ENCODE measurements around the gene GIMAP8.

Gene GIMAP8

DNA sequence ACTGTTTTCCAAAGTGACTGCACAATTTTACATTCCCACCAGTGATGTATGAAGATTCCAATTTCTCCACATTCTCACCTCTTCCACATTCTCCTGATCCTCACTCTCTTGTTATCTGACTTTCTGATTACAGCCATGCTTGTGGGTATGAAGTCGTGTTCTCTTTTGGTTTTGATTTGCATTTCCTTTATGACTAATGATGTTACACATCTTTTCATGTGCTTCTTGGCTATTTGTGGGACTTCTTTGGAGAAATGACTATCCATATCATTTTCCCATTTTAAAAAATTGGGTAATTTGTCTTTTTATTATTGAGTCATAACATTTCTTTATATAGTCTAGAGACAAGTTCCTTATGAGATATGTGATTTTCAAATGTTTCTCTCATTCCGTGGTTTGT lies 10.5 kb upstream of the GIMAP8 start:
- WGBS, 2 experiments: 86% methylated on average over 2 of the region's 2 CpGs; no CpG with 5 or more reads in 1 of the 2 experiments
- H3K4me3 ChIP-seq (ENCODE audit: insufficient read depth, low read depth, low read length): no peak overlapping the region

DNA sequence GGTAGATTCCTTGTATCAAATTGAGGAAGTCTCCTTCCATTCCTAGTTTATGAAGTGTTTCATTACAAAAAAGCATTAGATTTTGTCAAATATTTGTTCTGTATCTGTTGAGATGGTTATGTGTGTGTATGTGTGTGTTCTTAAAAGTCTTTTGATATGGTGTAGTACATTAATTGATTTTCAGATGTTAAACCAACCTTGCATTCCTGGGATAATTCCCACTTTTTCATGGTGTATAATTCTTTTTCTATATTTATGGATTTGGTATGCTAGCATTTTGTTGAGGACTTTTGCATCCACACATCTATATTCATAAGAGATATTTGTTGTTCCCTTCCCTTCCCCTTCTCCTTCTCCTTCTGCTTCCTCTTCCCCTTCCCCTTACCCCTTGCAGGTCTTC lies 8.9 kb upstream of the GIMAP8 start:
- Histone ChIP-seq H3K36me3 (ENCODE audit: control insufficient read depth, insufficient read depth, low read length) (no peaks in the 10 kb centered on the region), H3K4me1 (ENCODE audit: control insufficient read depth, insufficient read depth, low read length) (no peaks in the 10 kb centered on the region), H3K4me3 (ENCODE audit: insufficient read depth, low read depth, low read length) (no peak overlapping the region)

More for the DNA sequence above, 10.5 kb upstream of the GIMAP8 start:
- no peak overlapping the region for H3K27ac ChIP-seq (ENCODE audit: insufficient read depth, low read depth, low read length, poor library complexity, severe bottlenecking)
- peaks cover 3% of the 10 kb centered on the region for H3K9me3 ChIP-seq (ENCODE audit: control insufficient read depth, low read length)
- H3K36me3 ChIP-seq (ENCODE audit: control insufficient read depth, insufficient read depth, low read length): no peaks in the 10 kb centered on the region
- H3K4me1 ChIP-seq (ENCODE audit: control insufficient read depth, insufficient read depth, low read length): no peaks in the 10 kb centered on the region
- H3K27me3 ChIP-seq (ENCODE audit: control insufficient read depth, insufficient read depth, low read length, poor library complexity, severe bottlenecking): no peaks in the 10 kb centered on the region

DNA sequence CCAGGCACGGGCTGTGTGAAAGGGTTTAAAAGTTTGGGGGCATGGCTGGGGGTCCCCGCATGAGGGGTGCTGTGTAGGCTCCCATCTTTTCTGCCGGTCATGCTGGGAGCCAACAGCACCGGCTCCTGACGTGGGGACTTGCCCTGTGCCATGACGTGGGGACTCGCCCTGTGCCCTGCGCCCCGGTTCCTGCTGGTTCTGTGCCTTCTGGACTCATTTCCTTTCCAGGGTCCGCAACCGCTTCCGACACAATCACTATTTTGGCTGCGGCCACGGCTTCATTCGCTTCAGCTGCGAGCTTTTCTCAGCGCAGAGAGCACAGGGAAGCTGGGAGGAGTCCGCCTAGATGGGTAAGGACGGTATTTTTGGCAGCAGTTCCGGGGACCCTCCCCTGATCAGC lies 7.6 kb upstream of the GIMAP8 start:
- H3K27ac ChIP-seq (ENCODE audit: insufficient read depth, low read depth, low read length, poor library complexity, severe bottlenecking): no peak overlapping the region
- no peak overlapping the region for H3K4me3 ChIP-seq (ENCODE audit: insufficient read depth, low read depth, low read length)
- peaks cover 3% of the 10 kb centered on the region for H3K9me3 ChIP-seq (ENCODE audit: control insufficient read depth, low read length)
- no peaks in the 10 kb centered on the region for H3K27me3 ChIP-seq (ENCODE audit: control insufficient read depth, insufficient read depth, low read length, poor library complexity, severe bottlenecking)
- H3K4me1 ChIP-seq (ENCODE audit: control insufficient read depth, insufficient read depth, low read length): no peaks in the 10 kb centered on the region
- no peaks in the 10 kb centered on the region for H3K36me3 ChIP-seq (ENCODE audit: control insufficient read depth, insufficient read depth, low read length)
- 96% methylated on average over 20 of the region's 20 CpGs for WGBS, 2 experiments

More for the DNA sequence above, 8.9 kb upstream of the GIMAP8 start:
- H3K9me3 ChIP-seq (ENCODE audit: control insufficient read depth, low read length): peaks cover 3% of the 10 kb centered on the region
- no peak overlapping the region for H3K27ac ChIP-seq (ENCODE audit: insufficient read depth, low read depth, low read length, poor library complexity, severe bottlenecking)
- no peaks in the 10 kb centered on the region for H3K27me3 ChIP-seq (ENCODE audit: control insufficient read depth, insufficient read depth, low read length, poor library complexity, severe bottlenecking)

DNA sequence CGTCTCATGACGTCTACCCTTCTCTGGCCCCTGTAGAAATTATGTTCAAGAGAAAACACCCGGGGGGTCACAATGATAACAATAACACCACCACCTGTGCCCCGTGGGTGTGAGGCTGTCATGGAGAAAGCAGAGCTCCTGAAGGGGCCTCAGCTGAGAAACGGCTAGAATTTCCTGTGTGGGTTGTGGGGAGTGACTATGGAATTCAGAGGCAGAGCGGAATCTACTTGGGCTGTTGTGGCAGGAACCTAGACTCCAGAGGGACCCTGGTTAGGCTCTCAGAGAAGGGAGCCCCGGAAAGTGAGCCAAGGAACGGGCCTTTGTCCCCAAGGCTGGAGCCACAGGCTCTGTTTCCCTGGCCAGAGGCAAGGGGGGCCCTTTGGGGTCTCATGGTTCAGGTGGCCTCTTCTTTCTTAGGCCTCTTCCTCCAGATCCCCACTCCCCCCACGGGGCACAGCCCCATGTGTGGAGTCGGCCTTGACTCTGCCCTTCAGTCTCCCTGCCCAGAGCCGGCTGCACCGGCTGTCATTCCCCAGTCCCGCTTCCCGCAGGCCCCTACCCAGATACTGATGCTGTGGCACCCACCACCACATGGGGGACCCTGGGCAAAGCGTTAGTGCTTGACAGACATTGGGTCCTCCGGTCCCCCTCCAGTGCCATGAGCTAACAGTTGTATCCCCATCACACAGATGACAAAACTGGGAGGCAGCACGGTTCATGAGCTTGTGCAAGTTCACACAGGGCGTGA lies 6.5 kb upstream of the GIMAP8 start:
- H3K36me3 ChIP-seq (ENCODE audit: control insufficient read depth, insufficient read depth, low read length): no peaks in the 10 kb centered on the region
- H3K27me3 ChIP-seq (ENCODE audit: control insufficient read depth, insufficient read depth, low read length, poor library complexity, severe bottlenecking): peaks cover 3% of the 10 kb centered on the region
- no peak overlapping the region for H3K27ac ChIP-seq (ENCODE audit: insufficient read depth, low read depth, low read length, poor library complexity, severe bottlenecking)
- 87% methylated on average over 18 of the region's 18 CpGs for WGBS, 2 experiments
- no peaks in the 10 kb centered on the region for H3K4me1 ChIP-seq (ENCODE audit: control insufficient read depth, insufficient read depth, low read length)
- peaks cover 3% of the 10 kb centered on the region for H3K9me3 ChIP-seq (ENCODE audit: control insufficient read depth, low read length)
- no peak overlapping the region for H3K4me3 ChIP-seq (ENCODE audit: insufficient read depth, low read depth, low read length)

DNA sequence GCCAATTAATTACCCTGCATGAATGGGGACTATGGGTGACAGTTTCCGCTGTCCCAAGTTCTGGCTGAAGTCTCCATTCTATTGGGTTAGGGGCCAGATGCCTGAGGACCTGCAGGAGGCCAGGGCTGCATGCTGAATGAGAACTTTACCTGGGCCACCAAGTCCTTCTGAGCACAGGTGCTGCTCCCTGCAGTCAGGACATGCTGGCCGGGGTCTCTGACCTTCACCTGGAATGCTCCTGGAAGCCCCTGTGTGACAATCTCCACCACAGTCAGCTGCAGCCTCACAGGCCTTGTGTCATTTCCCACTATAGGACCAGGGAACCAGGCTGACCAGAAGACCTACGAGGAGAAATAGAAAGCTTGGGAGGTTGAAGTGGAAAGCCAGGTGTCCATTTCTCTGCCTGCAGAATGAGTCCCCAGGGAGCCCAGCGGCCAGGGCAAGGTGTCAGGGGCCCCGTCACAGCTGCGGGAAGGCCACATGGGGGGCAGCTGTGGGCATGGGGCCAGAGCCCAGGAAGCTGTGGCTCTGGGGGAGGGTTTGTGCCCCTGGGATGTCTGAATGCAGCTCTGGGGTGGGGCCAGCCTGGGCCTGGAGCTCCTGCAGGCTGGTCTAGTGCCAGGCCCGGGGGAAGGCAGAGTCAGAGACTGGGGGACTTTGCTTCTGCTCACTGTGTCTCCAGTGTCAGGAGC lies 5.6 kb upstream of the GIMAP8 start:
- H3K36me3 ChIP-seq (ENCODE audit: control insufficient read depth, insufficient read depth, low read length): no peaks in the 10 kb centered on the region
- H3K27me3 ChIP-seq (ENCODE audit: control insufficient read depth, insufficient read depth, low read length, poor library complexity, severe bottlenecking): peaks cover 3% of the 10 kb centered on the region
- 85 to 87% methylated on average over 7 of the region's 7 CpGs for WGBS, 2 experiments
- H3K4me1 ChIP-seq (ENCODE audit: control insufficient read depth, insufficient read depth, low read length): no peaks in the 10 kb centered on the region
- H3K4me3 ChIP-seq (ENCODE audit: insufficient read depth, low read depth, low read length): no peak overlapping the region
- no peak overlapping the region for H3K27ac ChIP-seq (ENCODE audit: insufficient read depth, low read depth, low read length, poor library complexity, severe bottlenecking)
- H3K9me3 ChIP-seq (ENCODE audit: control insufficient read depth, low read length): peaks cover 3% of the 10 kb centered on the region

DNA sequence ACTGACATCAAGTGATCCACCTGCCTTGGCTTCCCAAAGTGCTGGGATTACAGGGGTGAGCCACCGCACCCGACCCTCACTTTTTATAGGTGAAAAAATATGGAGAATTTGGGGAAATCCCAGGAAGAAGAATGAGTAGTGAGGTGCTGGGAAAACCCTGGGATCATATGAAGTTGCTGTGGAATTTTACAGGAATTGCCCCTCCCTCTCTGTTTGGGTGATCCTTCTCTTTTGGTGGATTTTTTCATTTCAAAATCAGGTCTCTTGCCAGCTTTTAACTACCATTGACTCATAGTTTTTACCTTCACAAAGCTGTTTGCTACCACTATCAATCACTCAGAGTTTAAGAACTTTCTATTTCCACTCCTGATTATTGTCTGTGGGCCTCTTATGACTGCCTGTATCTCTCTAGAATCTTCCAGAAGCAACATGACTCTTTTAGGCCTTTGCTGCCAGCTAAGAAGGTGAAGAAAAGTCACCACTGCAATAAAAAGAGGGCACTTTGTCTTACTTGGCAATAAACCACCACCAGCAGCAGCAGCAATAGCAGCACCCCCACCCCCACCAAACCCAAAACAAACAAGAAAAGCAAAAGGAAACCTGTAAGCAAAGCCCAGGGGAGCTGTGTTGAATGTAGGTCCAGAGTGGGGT lies 4.0 kb upstream of the GIMAP8 start:
- peaks cover 3% of the 10 kb centered on the region for H3K27me3 ChIP-seq (ENCODE audit: control insufficient read depth, insufficient read depth, low read length, poor library complexity, severe bottlenecking)
- no peaks in the 10 kb centered on the region for H3K36me3 ChIP-seq (ENCODE audit: control insufficient read depth, insufficient read depth, low read length)
- no peak overlapping the region for H3K27ac ChIP-seq (ENCODE audit: insufficient read depth, low read depth, low read length, poor library complexity, severe bottlenecking)
- H3K4me1 ChIP-seq (ENCODE audit: control insufficient read depth, insufficient read depth, low read length): no peaks in the 10 kb centered on the region
- H3K4me3 ChIP-seq (ENCODE audit: insufficient read depth, low read depth, low read length): no peak overlapping the region
- 88 to 94% methylated on average over 2 of the region's 2 CpGs for WGBS, 2 experiments
- H3K9me3 ChIP-seq (ENCODE audit: control insufficient read depth, low read length): peaks cover 3% of the 10 kb centered on the region

DNA sequence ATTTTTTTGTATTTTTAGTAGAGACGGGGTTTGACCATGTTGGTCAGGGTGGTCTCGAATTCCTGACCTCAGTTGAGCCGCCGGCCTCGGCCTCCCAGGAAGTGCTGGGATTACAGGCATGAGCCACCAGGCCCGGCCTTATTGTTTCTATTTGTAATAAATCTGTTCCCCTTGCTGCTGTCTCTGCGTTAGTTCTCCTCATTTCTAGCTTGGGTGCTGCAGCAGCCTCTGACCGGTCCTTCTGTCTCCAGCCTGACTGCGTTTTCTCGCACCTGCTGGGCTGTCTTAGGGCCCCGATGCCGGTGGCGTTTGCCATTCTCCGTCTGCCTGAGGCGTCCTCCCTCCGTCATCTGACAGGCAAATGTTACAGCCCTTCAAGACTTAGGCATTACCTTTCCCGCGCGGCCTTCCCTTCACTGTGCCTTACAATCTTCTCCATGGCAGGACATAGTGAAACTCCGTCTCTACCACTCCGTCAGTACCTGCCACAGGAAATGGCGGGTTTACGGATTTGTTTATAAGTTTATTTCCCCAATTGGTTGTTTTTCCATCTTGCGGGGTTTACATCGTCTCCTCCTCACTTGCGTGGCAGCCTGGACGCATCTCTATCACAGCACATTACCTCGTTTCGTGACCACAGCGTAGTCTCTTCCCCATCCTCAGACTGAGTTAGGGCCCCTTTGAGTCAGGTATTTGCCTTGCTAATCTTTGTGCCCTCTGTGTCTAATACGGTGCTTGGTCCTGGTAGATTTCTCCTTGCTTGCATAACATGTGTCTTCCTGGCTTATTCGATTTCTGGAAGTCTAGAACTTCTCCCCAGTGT lies 2.3 kb upstream of the GIMAP8 start:
- no peak overlapping the region for H3K27ac ChIP-seq (ENCODE audit: insufficient read depth, low read depth, low read length, poor library complexity, severe bottlenecking)
- no peaks in the 10 kb centered on the region for H3K36me3 ChIP-seq (ENCODE audit: control insufficient read depth, insufficient read depth, low read length)
- peaks cover 3% of the 10 kb centered on the region for H3K27me3 ChIP-seq (ENCODE audit: control insufficient read depth, insufficient read depth, low read length, poor library complexity, severe bottlenecking)
- WGBS, 2 experiments: 83 to 85% methylated on average over 32 of the region's 32 CpGs
- H3K4me3 ChIP-seq (ENCODE audit: insufficient read depth, low read depth, low read length): no peak overlapping the region
- H3K9me3 ChIP-seq (ENCODE audit: control insufficient read depth, low read length): no peaks in the 10 kb centered on the region
- H3K4me1 ChIP-seq (ENCODE audit: control insufficient read depth, insufficient read depth, low read length): no peaks in the 10 kb centered on the region

DNA sequence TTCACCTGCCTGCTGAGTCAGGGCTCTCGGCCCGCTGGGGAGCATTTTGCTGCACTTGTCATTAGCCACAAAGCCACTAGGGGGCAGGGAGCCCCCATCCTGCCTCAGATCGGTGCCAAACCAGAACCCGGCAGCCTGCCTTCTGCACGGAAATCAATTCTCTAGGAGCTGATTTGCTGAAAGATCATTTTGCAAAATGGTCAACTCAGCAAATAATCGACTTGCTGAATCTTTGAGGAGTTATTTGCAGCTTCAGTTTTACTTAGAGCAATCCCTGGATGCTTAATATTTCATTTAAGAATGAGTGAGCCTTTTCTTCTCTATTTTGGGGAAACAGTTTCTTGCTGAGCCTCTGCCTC lies 1.7 kb upstream of the GIMAP8 start:
- H3K27me3 ChIP-seq (ENCODE audit: control insufficient read depth, insufficient read depth, low read length, poor library complexity, severe bottlenecking): peaks cover 3% of the 10 kb centered on the region
- no peaks in the 10 kb centered on the region for H3K36me3 ChIP-seq (ENCODE audit: control insufficient read depth, insufficient read depth, low read length)
- no peak overlapping the region for H3K27ac ChIP-seq (ENCODE audit: insufficient read depth, low read depth, low read length, poor library complexity, severe bottlenecking)
- H3K4me1 ChIP-seq (ENCODE audit: control insufficient read depth, insufficient read depth, low read length): no peaks in the 10 kb centered on the region
- H3K9me3 ChIP-seq (ENCODE audit: control insufficient read depth, low read length): no peaks in the 10 kb centered on the region
- no peak overlapping the region for H3K4me3 ChIP-seq (ENCODE audit: insufficient read depth, low read depth, low read length)
- WGBS, 2 experiments: 7% methylated on average over 6 of the region's 6 CpGs

DNA sequence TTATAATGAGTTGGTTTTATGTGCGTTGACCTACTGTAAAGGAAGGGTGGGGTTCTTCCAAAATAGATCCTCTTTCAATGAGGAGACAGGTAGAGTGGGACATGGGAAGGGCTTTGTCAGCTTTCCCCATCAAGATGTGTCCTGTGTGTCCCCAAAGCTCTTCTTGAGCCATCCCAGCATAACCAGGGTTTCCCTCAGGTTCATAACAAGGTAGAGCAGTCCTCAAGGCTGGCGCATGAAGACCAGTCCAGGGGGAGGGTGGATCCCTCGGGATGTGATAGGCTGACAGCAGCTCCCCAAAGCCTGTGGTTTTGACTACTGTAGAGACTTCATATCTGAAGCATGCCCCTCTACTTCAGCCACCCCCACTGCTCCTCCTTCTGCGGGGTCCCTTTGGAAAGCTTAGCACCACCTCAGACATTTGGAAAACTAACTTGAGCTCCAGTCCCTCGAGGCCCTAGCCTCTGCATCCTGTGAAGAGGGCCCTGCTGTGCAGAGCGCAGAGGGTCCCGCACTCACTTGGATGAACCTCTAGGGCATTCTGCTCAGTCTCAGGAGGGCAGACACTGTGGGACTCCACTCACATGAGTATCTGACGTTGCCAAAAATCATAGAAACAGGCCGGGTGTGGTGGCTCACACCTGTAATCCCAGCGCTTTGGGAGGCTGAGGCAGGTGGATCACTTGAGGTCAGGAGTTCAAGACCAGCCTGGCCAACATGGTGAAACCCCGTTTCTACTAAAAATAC lies 1.1 kb upstream of the GIMAP8 start:
- Histone ChIP-seq H3K36me3 (ENCODE audit: control insufficient read depth, insufficient read depth, low read length) (no peaks in the 10 kb centered on the region), H3K27ac (ENCODE audit: insufficient read depth, low read depth, low read length, poor library complexity, severe bottlenecking) (no peak overlapping the region), H3K9me3 (ENCODE audit: control insufficient read depth, low read length) (no peaks in the 10 kb centered on the region), H3K4me1 (ENCODE audit: control insufficient read depth, insufficient read depth, low read length) (no peaks in the 10 kb centered on the region), H3K27me3 (ENCODE audit: control insufficient read depth, insufficient read depth, low read length, poor library complexity, severe bottlenecking) (peaks cover 3% of the 10 kb centered on the region), H3K4me3 (ENCODE audit: insufficient read depth, low read depth, low read length) (no peak overlapping the region)
- WGBS, 2 experiments: 83 to 87% methylated on average over 11 of the region's 11 CpGs

Data from ectodermal cell (in vitro differentiated cells).